ENCODE data around the gene ALS2.

ALS2 gene

DNA sequence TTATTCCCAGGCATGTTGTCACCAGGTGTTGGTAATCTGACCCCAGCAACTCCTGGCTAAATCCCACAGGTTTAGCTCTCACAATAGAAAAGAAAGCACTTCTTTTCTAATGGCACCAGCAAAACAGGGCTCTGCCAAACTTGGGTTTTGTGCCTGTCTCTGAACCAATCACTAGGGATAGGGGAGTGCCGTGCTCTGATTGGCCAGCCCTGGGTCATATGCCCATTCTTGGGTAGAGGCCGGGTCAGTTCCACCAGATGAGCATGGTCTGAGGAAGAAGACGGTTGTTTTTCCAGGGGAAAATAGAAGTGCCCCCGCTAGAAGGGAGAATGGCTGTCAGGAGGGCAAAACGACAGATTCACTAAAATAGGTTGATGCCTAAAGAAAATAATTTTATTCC, 40.3 kb upstream of the ALS2 start:
- H2AFZ ChIP-seq (ENCODE audit: low read depth, low read length): no peak overlapping the region
- H3K4me2 ChIP-seq (ENCODE audit: low read length, poor library complexity, severe bottlenecking): no peak overlapping the region
- no peaks in the 10 kb centered on the region for H3K27me3 ChIP-seq (ENCODE audit: control insufficient read depth in 1 of 2, insufficient read depth in 1 of 2, low read length in 2 of 2)
- no peak overlapping the region for H2BK15ac ChIP-seq (ENCODE audit: low read depth, poor library complexity, severe bottlenecking)
- no peak overlapping the region for H2BK12ac ChIP-seq (ENCODE audit: low read length in 2 of 2)
- no peak overlapping the region for H4K8ac ChIP-seq (ENCODE audit: low read length)
- H3K36me3 ChIP-seq (ENCODE audit: control insufficient read depth in 1 of 2, insufficient read depth in 2 of 2, low read depth in 1 of 2, low read length in 2 of 2): no peaks in the 10 kb centered on the region
- no peak overlapping the region for H3K4ac ChIP-seq (ENCODE audit: low read depth in 1 of 2, low read length in 2 of 2)
- H3K23ac ChIP-seq (ENCODE audit: low read length in 2 of 2): no peak overlapping the region
- no peak for DNase-seq
- H3K79me1 ChIP-seq (replicated peaks; ENCODE audit: low read length, poor library complexity, severe bottlenecking): no peaks in the 10 kb centered on the region
- WGBS: 83% methylated on average over 5 of the region's 5 CpGs
- H3K9ac ChIP-seq (ENCODE audit: low read length): no peak overlapping the region
- no peak overlapping the region for H2BK5ac ChIP-seq (ENCODE audit: low read depth, low read length, poor library complexity, severe bottlenecking)
- H3K18ac ChIP-seq (ENCODE audit: low read depth in 1 of 2, low read length in 2 of 2): no peak overlapping the region
- no peak overlapping the region for H2BK120ac ChIP-seq (ENCODE audit: low read depth, low read length)
- H3K4me1 ChIP-seq (ENCODE audit: control insufficient read depth, insufficient read depth, low read depth, low read length): no peaks in the 10 kb centered on the region
- H3K4me3 ChIP-seq (ENCODE audit: insufficient read depth in 1 of 2, low read depth in 1 of 2, low read length in 2 of 2): no peak overlapping the region
- H3K27ac ChIP-seq (ENCODE audit: low read length, poor library complexity, severe bottlenecking): no peak overlapping the region
- H3K9me3 ChIP-seq (ENCODE audit: control insufficient read depth, low read length): no peaks in the 10 kb centered on the region
- H2AK5ac ChIP-seq (ENCODE audit: low read length, severe bottlenecking): no peak overlapping the region
- H4K91ac ChIP-seq (ENCODE audit: low read length): no peak overlapping the region
- no peak overlapping the region for H3K14ac ChIP-seq (ENCODE audit: low read length in 2 of 2)

DNA sequence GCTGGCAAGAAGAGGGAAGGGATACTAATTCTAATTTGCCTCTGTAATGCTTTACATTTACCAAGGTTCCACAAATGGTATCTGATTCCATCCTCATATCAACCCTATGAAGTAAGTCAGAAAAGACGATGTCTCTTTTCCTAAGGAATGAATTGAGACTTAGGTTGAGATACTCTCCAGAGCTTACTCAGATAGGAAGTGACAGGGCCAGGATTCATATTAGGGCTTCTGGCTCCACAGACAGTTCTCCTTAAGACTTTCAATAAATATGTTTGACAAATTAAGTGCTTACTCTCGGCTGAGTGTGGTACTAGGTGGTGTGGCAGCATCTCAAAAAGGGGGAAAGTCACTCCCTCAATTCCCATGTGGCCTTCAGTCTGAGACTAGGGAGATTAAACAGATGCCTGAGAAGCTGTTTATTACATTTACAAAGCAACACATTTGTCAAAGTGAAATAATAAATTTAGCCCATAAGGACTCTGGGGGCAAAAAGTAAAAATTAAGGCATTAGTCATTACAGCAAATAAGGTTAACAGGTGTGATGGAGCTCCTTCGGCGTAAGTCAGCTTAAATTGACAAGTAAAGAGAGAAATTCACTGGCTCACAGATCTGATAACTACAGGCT, 39.8 kb upstream of the ALS2 start:
- Histone ChIP-seq H3K9me3 (ENCODE audit: control insufficient read depth, low read length) (no peaks in the 10 kb centered on the region), H2AFZ (ENCODE audit: low read depth, low read length) (no peak overlapping the region), H3K4me1 (ENCODE audit: control insufficient read depth, insufficient read depth, low read depth, low read length) (no peaks in the 10 kb centered on the region), H3K4me2 (ENCODE audit: low read length, poor library complexity, severe bottlenecking) (no peak overlapping the region), H3K79me1 (replicated peaks; ENCODE audit: low read length, poor library complexity, severe bottlenecking) (no peaks in the 10 kb centered on the region), H3K23ac (ENCODE audit: low read length in 2 of 2) (no peak overlapping the region), H4K91ac (ENCODE audit: low read length) (no peak overlapping the region), H2BK5ac (ENCODE audit: low read depth, low read length, poor library complexity, severe bottlenecking) (no peak overlapping the region), H3K27ac (ENCODE audit: low read length, poor library complexity, severe bottlenecking) (no peak overlapping the region), H2AK5ac (ENCODE audit: low read length, severe bottlenecking) (no peak overlapping the region), H3K9ac (ENCODE audit: low read length) (no peak overlapping the region), H4K8ac (ENCODE audit: low read length) (no peak overlapping the region), H2BK12ac (ENCODE audit: low read length in 2 of 2) (no peak overlapping the region), H2BK120ac (ENCODE audit: low read depth, low read length) (no peak overlapping the region), H3K4me3 (ENCODE audit: insufficient read depth in 1 of 2, low read depth in 1 of 2, low read length in 2 of 2) (no peak overlapping the region), H3K36me3 (ENCODE audit: control insufficient read depth in 1 of 2, insufficient read depth in 2 of 2, low read depth in 1 of 2, low read length in 2 of 2) (no peaks in the 10 kb centered on the region), H3K14ac (ENCODE audit: low read length in 2 of 2) (no peak overlapping the region), H3K18ac (ENCODE audit: low read depth in 1 of 2, low read length in 2 of 2) (no peak overlapping the region), H3K27me3 (ENCODE audit: control insufficient read depth in 1 of 2, insufficient read depth in 1 of 2, low read length in 2 of 2) (no peaks in the 10 kb centered on the region), H3K4ac (ENCODE audit: low read depth in 1 of 2, low read length in 2 of 2) (no peak overlapping the region), H2BK15ac (ENCODE audit: low read depth, poor library complexity, severe bottlenecking) (no peak overlapping the region)
- no peak for DNase-seq
- 92% methylated on average over 2 of the region's 4 CpGs for WGBS

DNA sequence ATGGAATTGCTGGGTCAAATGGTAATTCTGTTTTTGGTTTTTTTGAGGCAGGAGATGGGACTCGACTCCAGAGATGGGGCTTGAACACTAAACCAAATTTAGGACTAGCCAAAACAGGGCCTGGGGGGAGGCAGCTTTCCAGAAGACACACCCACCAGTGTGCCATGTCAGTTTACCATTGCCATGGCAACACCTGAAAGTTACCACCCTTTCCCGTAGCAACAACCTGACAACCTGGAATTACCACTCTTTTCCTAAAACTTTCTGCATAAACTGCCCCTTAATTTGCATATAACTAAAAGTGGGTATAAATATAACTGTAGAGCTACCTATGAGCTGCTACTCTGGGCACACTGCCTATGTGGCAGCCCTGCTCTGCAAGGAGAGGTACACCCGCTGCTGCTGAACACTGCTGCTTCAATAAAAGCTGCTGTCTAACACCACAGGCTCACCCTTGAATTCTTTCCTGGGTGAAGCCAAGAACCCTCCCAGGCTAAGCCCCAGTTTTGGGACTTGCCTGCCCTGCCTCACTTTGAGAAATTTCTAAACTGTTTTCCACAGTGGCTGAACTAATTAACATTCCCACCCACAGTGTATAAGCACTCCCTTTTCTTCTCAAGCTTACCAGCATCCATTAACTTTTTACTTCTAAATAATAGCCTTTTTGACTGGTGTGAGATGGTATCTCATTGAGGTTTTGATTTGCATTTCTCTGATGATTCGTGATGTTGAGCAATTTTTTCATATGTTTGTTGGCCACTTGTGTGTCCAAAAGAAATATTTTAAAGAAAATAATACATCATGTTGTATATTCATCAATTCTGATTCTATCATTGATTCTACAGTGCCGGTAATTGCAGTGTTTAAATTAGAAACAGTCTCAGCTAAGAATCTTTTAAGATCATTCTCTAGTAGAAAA, 36.2 kb upstream of the ALS2 start:
- 93% methylated on average over 2 of the region's 5 CpGs for WGBS
- H3K4me1 ChIP-seq (ENCODE audit: control insufficient read depth, insufficient read depth, low read depth, low read length): no peaks in the 10 kb centered on the region
- H3K27me3 ChIP-seq (ENCODE audit: control insufficient read depth in 1 of 2, insufficient read depth in 1 of 2, low read length in 2 of 2): no peaks in the 10 kb centered on the region
- H3K79me1 ChIP-seq (replicated peaks; ENCODE audit: low read length, poor library complexity, severe bottlenecking): no peaks in the 10 kb centered on the region
- H2BK15ac ChIP-seq (ENCODE audit: low read depth, poor library complexity, severe bottlenecking): no peak overlapping the region
- H3K18ac ChIP-seq (ENCODE audit: low read depth in 1 of 2, low read length in 2 of 2): no peak overlapping the region
- no peak for DNase-seq
- no peak overlapping the region for H2BK5ac ChIP-seq (ENCODE audit: low read depth, low read length, poor library complexity, severe bottlenecking)
- H3K4ac ChIP-seq (ENCODE audit: low read depth in 1 of 2, low read length in 2 of 2): no peak overlapping the region
- H3K14ac ChIP-seq (ENCODE audit: low read length in 2 of 2): no peak overlapping the region
- H2BK12ac ChIP-seq (ENCODE audit: low read length in 2 of 2): no peak overlapping the region
- H4K91ac ChIP-seq (ENCODE audit: low read length): no peak overlapping the region
- H3K9ac ChIP-seq (ENCODE audit: low read length): no peak overlapping the region
- no peak overlapping the region for H3K23ac ChIP-seq (ENCODE audit: low read length in 2 of 2)
- no peak overlapping the region for H2BK120ac ChIP-seq (ENCODE audit: low read depth, low read length)
- no peak overlapping the region for H2AFZ ChIP-seq (ENCODE audit: low read depth, low read length)
- H3K27ac ChIP-seq (ENCODE audit: low read length, poor library complexity, severe bottlenecking): no peak overlapping the region
- H2AK5ac ChIP-seq (ENCODE audit: low read length, severe bottlenecking): no peak overlapping the region
- H4K8ac ChIP-seq (ENCODE audit: low read length): no peak overlapping the region
- no peaks in the 10 kb centered on the region for H3K36me3 ChIP-seq (ENCODE audit: control insufficient read depth in 1 of 2, insufficient read depth in 2 of 2, low read depth in 1 of 2, low read length in 2 of 2)
- H3K4me3 ChIP-seq (ENCODE audit: insufficient read depth in 1 of 2, low read depth in 1 of 2, low read length in 2 of 2): no peak overlapping the region
- H3K9me3 ChIP-seq (ENCODE audit: control insufficient read depth, low read length): no peaks in the 10 kb centered on the region
- H3K4me2 ChIP-seq (ENCODE audit: low read length, poor library complexity, severe bottlenecking): no peak overlapping the region

DNA sequence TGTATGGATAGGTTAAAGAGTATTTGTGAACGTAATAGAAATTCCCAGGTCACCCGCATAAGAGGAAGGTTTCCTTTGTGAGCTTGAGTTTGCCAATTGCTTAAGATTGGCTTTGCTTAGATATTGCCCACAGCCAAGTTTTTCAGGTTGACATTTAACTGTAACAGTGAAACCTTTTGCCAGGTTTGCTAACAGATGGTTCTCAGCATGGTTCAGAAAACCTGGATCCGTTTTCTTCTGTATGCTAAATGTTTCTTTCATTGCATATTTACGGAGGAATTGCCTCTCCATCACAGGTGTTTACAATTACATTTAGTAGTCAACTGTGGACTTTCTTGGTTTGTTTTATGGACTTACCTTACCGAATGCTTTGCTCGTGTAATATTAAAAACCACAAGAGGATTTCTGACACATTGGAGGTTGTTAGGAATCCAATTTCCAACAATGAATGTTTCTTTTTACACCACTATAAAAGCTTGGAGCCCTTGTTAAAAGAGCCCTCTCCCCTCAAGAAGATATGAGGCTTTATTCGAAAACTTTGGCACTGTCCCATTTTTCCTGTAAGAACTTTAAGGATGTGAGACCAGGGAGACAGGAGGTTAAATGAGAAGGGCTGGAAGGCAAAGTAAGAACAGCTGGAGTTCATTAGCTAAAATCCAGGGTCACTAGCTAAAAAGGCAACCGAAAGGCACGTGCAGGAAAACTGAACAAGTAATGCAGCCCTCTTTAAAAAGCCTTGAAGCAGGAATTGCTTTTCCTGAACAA, 33.4 kb upstream of the ALS2 start:
- H3K27ac ChIP-seq (ENCODE audit: low read length, poor library complexity, severe bottlenecking): no peak overlapping the region
- WGBS: 89% methylated on average over 7 of the region's 9 CpGs
- no peak for DNase-seq

More for the DNA sequence above, 33.4 kb upstream of the ALS2 start:
- Histone ChIP-seq H3K9me3 (ENCODE audit: control insufficient read depth, low read length) (no peaks in the 10 kb centered on the region), H3K36me3 (ENCODE audit: control insufficient read depth in 1 of 2, insufficient read depth in 2 of 2, low read depth in 1 of 2, low read length in 2 of 2) (no peaks in the 10 kb centered on the region), H3K4ac (ENCODE audit: low read depth in 1 of 2, low read length in 2 of 2) (no peak overlapping the region), H3K18ac (ENCODE audit: low read depth in 1 of 2, low read length in 2 of 2) (no peak overlapping the region), H2BK15ac (ENCODE audit: low read depth, poor library complexity, severe bottlenecking) (no peak overlapping the region), H3K4me3 (ENCODE audit: insufficient read depth in 1 of 2, low read depth in 1 of 2, low read length in 2 of 2) (no peak overlapping the region), H3K79me1 (replicated peaks; ENCODE audit: low read length, poor library complexity, severe bottlenecking) (no peaks in the 10 kb centered on the region), H2BK5ac (ENCODE audit: low read depth, low read length, poor library complexity, severe bottlenecking) (no peak overlapping the region), H3K23ac (ENCODE audit: low read length in 2 of 2) (no peak overlapping the region), H2BK12ac (ENCODE audit: low read length in 2 of 2) (no peak overlapping the region), H4K91ac (ENCODE audit: low read length) (no peak overlapping the region), H3K4me2 (ENCODE audit: low read length, poor library complexity, severe bottlenecking) (no peak overlapping the region), H3K14ac (ENCODE audit: low read length in 2 of 2) (no peak overlapping the region), H2AK5ac (ENCODE audit: low read length, severe bottlenecking) (no peak overlapping the region), H3K4me1 (ENCODE audit: control insufficient read depth, insufficient read depth, low read depth, low read length) (no peaks in the 10 kb centered on the region), H3K27me3 (ENCODE audit: control insufficient read depth in 1 of 2, insufficient read depth in 1 of 2, low read length in 2 of 2) (no peaks in the 10 kb centered on the region), H4K8ac (ENCODE audit: low read length) (no peak overlapping the region), H2AFZ (ENCODE audit: low read depth, low read length) (no peak overlapping the region), H3K9ac (ENCODE audit: low read length) (no peak overlapping the region), H2BK120ac (ENCODE audit: low read depth, low read length) (no peak overlapping the region)

Data from mesenchymal stem cell (in vitro differentiated cells and primary cell).